AG09309 (cell line): ENCODE data around the gene CBLB.

ENCODE experiments used
- DNase-seq: peaks from one replicate; pipeline ENCODE4 v3.0.0-alpha.2; 2010; ENCODE audit warnings: low read depth
- H3K4me3 ChIP-seq: 2 replicates; pipeline ENCODE4 v1.5.1; 2011; ENCODE audit warnings: mild to moderate bottlenecking, low read depth, low read length, moderate library complexity; ENCODE audit not compliant: control insufficient read depth
- CTCF ChIP-seq: IDR thresholded peaks from 2 replicates; pipeline ENCODE4 v1.5.1; 2011; ENCODE audit warnings: mild to moderate bottlenecking, low read depth, low read length, inconsistent platforms; ENCODE audit not compliant: insufficient read depth, control insufficient read depth; ENCODE audit errors: missing control alignments

CBLB gene

GRCh38 chr3:105834768-105835167, 34.0 kb downstream of the CBLB start:
- no peak for DNase-seq
- no peak overlapping the region for H3K4me3 ChIP-seq
- TF ChIP-seq CTCF = no peak

DNA sequence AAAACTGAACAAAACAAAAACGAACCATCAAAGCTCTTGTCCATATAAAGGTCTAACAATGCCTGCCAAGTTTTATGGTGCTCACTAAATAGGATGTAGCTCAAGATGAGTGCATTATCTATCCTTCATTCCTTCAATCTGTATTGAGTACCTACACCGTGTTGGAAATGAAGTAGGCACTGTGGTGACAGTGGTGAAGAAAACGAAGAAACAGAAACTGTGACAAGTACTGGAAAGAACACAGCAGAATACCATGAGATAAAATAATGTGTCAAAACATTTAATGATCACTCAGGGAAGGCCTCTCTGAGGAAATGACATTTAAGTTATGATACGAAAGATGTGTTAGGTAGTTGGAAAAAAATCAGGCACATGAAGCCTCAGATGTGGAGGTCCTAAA, 36.2 kb downstream of the CBLB start:
- no peak for DNase-seq
- TF ChIP-seq CTCF = no peak
- no peak overlapping the region for H3K4me3 ChIP-seq

GRCh38 chr3:105830836-105831235, 38.0 kb downstream of the CBLB start:
- TF ChIP-seq CTCF = no peak
- no peak overlapping the region for H3K4me3 ChIP-seq
- DNase-seq = no peak

- no peak overlapping the region for H3K4me3 ChIP-seq
- no peak for TF ChIP-seq CTCF
- DNase-seq = no peak
These were observed 38.8 kb downstream of the CBLB start for GRCh38 chr3:105829871-105830622.

GRCh38 chr3:105829229-105829628, 39.6 kb downstream of the CBLB start:
- DNase-seq = no peak
- TF ChIP-seq CTCF = no peak
- no peak overlapping the region for H3K4me3 ChIP-seq

DNA sequence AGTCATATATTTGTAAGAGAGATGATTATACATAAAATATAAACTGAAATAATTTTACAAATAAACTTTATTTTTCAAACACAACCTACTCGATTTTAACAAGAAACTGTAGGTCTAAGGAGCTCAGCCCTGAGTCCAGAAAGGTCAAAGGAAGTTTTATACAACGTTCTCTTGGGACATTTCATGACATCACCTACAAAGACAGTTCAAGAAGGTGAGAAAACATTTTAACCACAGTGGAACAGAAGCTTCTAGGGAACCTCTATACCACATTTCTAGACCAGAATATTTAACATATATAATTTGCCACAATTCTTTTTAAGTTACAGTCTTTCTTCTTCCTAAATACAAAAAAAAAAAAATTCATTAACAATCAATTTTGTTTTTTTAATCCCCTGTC, 40.1 kb downstream of the CBLB start:
- no peak for TF ChIP-seq CTCF
- DNase-seq = no peak
- H3K4me3 ChIP-seq = no peak overlapping the region
